Activated CD8-positive, alpha-beta T cell treated with anti-CD3 and anti-CD28 coated beads for 36 hours (primary cell): ENCODE measurements around the gene RXRB. TPM values are rescaled to one million over a fixed set of nuclear protein-coding genes. Genes with fewer than 3 reads are reported as not detected.

Experiments used
- ATAC-seq: fragments of 200-7000 bp; cut with Tn5 transposase; one replicate; pipeline ENCODE4 v1.10.0; 2021; ENCODE audit warnings: mild to moderate bottlenecking, moderate library complexity
- CTCF ChIA-PET: fragments of 350-600 bp; sonication (Branson Sonifier 250); formaldehyde crosslinking; loops from one replicate; lab custom pipeline; 2021; ENCODE audit warnings: antibody characterized with exemption; lab: Charles Lee
- POLR2A ChIA-PET: fragments of 350-600 bp; sonication (Branson Sonifier 250); formaldehyde crosslinking; loops from one replicate; lab custom pipeline; 2021; ENCODE audit warnings: antibody characterized with exemption; lab: Charles Lee
- DNase-seq: peaks from one replicate; pipeline ENCODE4 v3.0.0-alpha.2; 2020
- H3K27ac Mint-ChIP-seq: one replicate; pipeline ENCODE4 v1.8.0; 2021; ENCODE audit warnings: mild to moderate bottlenecking, mixed read lengths
- H3K27me3 Mint-ChIP-seq: one replicate; pipeline ENCODE4 v1.8.0; 2021; ENCODE audit warnings: mixed read lengths
- H3K36me3 Mint-ChIP-seq: one replicate; pipeline ENCODE4 v1.8.0; 2021; ENCODE audit warnings: low read depth, mixed read lengths
- H3K4me1 Mint-ChIP-seq: one replicate; pipeline ENCODE4 v1.8.0; 2021; ENCODE audit warnings: low read depth, mixed read lengths
- H3K4me3 Mint-ChIP-seq: one replicate; pipeline ENCODE4 v1.8.0; 2021; ENCODE audit warnings: mild to moderate bottlenecking, moderate library complexity, mixed read lengths
- H3K9me3 Mint-ChIP-seq: one replicate; pipeline ENCODE4 v1.8.0; 2021; ENCODE audit warnings: mixed read lengths
- intact Hi-C: fragments of 100-400 bp; cut with micrococcal nuclease; formaldehyde crosslinking; loops from one replicate; pipeline ENCODE4 v1.10.0; 2022
- total RNA-seq, 2 experiments: library from RNA; stranded (reverse); gene quantifications; one replicate each; pipeline ENCODE4 v1.2.3, GENCODE V29; 2021
- TF ChIP-seq, protein P1 (sequence below): fragments of 200-600 bp; IDR thresholded peaks from one replicate; pipeline ENCODE4 v1.8.0; 2022; ENCODE audit warnings: antibody characterized with exemption, mild to moderate bottlenecking

Gene RXRB
- total RNA-seq, 2 experiments from 2014 or later, result 41.2 to 41.9 TPM

DNA sequence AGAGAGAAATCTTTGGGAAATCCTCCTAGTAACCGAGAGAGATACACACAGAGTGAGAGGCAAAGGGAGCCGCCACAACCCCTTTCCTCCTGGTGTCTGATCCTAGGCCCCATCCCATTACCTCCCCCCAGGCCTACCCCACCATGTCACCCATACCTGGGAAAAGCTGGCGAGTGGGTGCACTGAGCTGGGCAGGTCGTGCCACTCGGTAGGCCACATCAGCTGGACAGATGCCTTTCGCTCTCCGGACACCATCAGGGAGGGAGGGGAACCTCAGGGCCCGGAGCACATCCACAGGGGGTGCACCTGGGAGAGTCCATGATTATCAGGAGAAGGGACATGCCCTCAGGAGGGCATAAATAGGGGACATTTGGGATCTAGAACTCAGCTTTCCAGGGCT is 11.3 kb downstream of the RXRB start:
- ATAC-seq (no peak), DNase-seq (no peak)
- TF ChIP-seq, protein P1, sequence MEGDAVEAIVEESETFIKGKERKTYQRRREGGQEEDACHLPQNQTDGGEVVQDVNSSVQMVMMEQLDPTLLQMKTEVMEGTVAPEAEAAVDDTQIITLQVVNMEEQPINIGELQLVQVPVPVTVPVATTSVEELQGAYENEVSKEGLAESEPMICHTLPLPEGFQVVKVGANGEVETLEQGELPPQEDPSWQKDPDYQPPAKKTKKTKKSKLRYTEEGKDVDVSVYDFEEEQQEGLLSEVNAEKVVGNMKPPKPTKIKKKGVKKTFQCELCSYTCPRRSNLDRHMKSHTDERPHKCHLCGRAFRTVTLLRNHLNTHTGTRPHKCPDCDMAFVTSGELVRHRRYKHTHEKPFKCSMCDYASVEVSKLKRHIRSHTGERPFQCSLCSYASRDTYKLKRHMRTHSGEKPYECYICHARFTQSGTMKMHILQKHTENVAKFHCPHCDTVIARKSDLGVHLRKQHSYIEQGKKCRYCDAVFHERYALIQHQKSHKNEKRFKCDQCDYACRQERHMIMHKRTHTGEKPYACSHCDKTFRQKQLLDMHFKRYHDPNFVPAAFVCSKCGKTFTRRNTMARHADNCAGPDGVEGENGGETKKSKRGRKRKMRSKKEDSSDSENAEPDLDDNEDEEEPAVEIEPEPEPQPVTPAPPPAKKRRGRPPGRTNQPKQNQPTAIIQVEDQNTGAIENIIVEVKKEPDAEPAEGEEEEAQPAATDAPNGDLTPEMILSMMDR, result no peak
- peaks cover 5% of the 10 kb centered on the region for H3K36me3 Mint-ChIP-seq
- H3K4me1 Mint-ChIP-seq, result peaks cover 20% of the 10 kb centered on the region
- ChIA-PET POLR2A (interaction anchor here (1.4 to 2.1 kb wide), 2 partner anchors 14 to 16 kb away, joined by 5 to 6 read pairs; partner anchors contain the start of gene HSD17B8), CTCF (interaction anchor here (1.0 to 2.0 kb wide), 4 partner anchors 9 to 63 kb away, joined by 3 to 8 read pairs (median 8); no protein-coding TSS in a partner anchor)
- H3K4me3 Mint-ChIP-seq, result no peak overlapping the region
- no peak overlapping the region for H3K27ac Mint-ChIP-seq
- H3K27me3 Mint-ChIP-seq, result peaks cover 14% of the 10 kb centered on the region
- peaks cover 2% of the 10 kb centered on the region for H3K9me3 Mint-ChIP-seq
- intact Hi-C loops, result no loop called here

DNA sequence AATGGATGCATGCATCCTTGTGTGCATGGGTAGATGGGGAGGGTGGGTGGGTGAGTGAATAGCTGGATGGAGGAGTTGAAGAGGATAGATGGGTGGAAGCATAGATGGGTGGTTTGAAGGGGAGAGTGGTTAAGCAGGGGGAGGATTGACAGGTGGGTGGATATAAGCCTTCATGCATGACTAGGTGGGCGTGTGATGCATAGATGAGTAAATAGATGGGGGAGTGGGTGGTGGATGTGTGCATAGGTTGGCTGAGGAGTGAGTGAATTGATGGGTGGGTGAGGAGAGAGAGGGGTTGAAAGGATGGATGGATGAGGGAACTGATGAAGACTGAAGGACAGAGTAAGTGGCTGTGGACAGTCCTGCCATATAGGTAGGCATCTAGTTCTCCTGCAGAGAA is 12.7 kb downstream of the RXRB start:
- no peak for ATAC-seq

DNA sequence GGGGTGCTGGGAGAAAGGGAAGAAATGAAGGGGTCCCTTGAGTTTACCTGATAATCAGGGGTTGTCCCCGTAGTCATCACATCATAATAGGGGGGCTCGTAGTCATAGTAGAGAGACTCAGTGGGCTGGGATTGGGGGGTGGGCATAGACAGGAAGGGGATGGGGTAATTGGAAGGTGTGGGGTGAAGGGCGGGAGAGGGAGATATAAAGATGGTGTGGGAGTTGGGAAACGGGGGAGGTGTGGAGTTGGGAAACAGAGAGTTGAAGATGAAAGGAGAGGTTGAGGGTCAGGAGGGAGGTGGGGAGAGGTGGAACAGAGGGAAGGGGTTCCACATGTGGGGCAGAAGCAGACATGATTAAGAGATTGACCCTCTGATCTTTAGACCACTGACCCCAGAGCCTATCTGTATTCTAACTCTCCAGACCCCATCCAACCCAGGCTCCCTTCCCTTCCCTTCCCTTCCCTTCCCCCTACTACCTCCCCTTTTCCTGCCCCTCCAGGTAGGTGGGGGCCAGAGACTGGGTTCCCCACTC is 14.7 kb downstream of the RXRB start:
- no peak overlapping the region for H3K4me3 Mint-ChIP-seq
- DNase-seq (no peak), ATAC-seq (no peak)
- POLR2A ChIA-PET, result interaction anchor here (0.8 kb wide), 1 partner anchor 10 kb away, joined by 3 read pairs; no protein-coding TSS in a partner anchor
- H3K4me1 Mint-ChIP-seq, result peaks cover 19% of the 10 kb centered on the region
- TF ChIP-seq, protein P1, result no peak
- peaks cover 16% of the 10 kb centered on the region for H3K9me3 Mint-ChIP-seq
- peaks cover 18% of the 10 kb centered on the region for H3K36me3 Mint-ChIP-seq
- CTCF ChIA-PET, result no interaction called here
- intact Hi-C loops, result no loop called here
- H3K27ac Mint-ChIP-seq, result no peak overlapping the region
- peaks cover 5% of the 10 kb centered on the region for H3K27me3 Mint-ChIP-seq

More for the DNA sequence above, 12.7 kb downstream of the RXRB start:
- Mint-ChIP-seq H3K4me1 (peaks cover 23% of the 10 kb centered on the region), H3K4me3 (no peak overlapping the region), H3K36me3 (peaks cover 14% of the 10 kb centered on the region), H3K27ac (no peak overlapping the region), H3K9me3 (peaks cover 14% of the 10 kb centered on the region), H3K27me3 (peaks cover 14% of the 10 kb centered on the region)
- intact Hi-C loops, result no loop called here
- ChIA-PET POLR2A (no interaction called here), CTCF (no interaction called here)
- DNase-seq, result no peak
- TF ChIP-seq, protein P1, result no peak

GRCh38 chr6:33185190-33185589 is 15.3 kb downstream of the RXRB start:
- ATAC-seq, result no peak
- Mint-ChIP-seq H3K27ac (no peak overlapping the region), H3K4me3 (no peak overlapping the region), H3K9me3 (peaks cover 16% of the 10 kb centered on the region), H3K36me3 (peaks cover 18% of the 10 kb centered on the region), H3K27me3 (peaks cover 2% of the 10 kb centered on the region), H3K4me1 (peaks cover 19% of the 10 kb centered on the region)
- intact Hi-C loops, result no loop called here
- ChIA-PET CTCF (no interaction called here), POLR2A (no interaction called here)
- DNase-seq, result no peak
- TF ChIP-seq, protein P1, result no peak

- POLR2A ChIA-PET, result interaction anchor here (0.8 to 1.6 kb wide), 6 partner anchors 10 to 88 kb away, joined by 3 to 6 read pairs (median 4); partner anchors contain the start of genes RING1 and VPS52
These were observed 17.3 kb downstream of the RXRB start for GRCh38 chr6:33183071-33183683.

More at GRCh38 chr6:33183071-33183683, 17.3 kb downstream of the RXRB start:
- intact Hi-C loops, result no loop called here
- DNase-seq (no peak), ATAC-seq (peak; percentile 54)
- H3K36me3 Mint-ChIP-seq, result peaks cover 18% of the 10 kb centered on the region
- peak overlapping the region; percentile 99 for H3K27ac Mint-ChIP-seq
- peak overlapping the region; percentile 53 for H3K4me3 Mint-ChIP-seq
- H3K27me3 Mint-ChIP-seq, result peaks cover 2% of the 10 kb centered on the region
- H3K4me1 Mint-ChIP-seq, result peaks cover 19% of the 10 kb centered on the region
- CTCF ChIA-PET, result interaction anchor here (0.9 to 1.5 kb wide), 3 partner anchors 14 to 65 kb away, joined by 3 to 18 read pairs (median 11); no protein-coding TSS in a partner anchor
- TF ChIP-seq, protein P1, result no peak
- peaks cover 16% of the 10 kb centered on the region for H3K9me3 Mint-ChIP-seq
